Activated CD4-positive, alpha-beta T cell treated with anti-CD3 and anti-CD28 coated beads, Interleukin-2, amount 10 ng/mL, durations not matched to agents 7 days and 5 days (primary cell): ENCODE data around the gene CCDC9B. TPM values are rescaled to one million over a fixed set of nuclear protein-coding genes. Genes with fewer than 3 reads are reported as not detected.

Source experiments
- CTCF ChIA-PET: fragments of 350-600 bp; sonication (Branson Sonifier 250); formaldehyde crosslinking; loops from one replicate; lab custom pipeline; 2021; ENCODE audit warnings: antibody characterized with exemption; lab: Charles Lee
- POLR2A ChIA-PET: fragments of 350-600 bp; sonication (Branson Sonifier 250); formaldehyde crosslinking; loops from one replicate; lab custom pipeline; 2021; ENCODE audit warnings: antibody characterized with exemption; lab: Charles Lee
- DNase-seq: peaks from one replicate; pipeline ENCODE4 v3.0.0-alpha.2; 2020
- H3K27ac Mint-ChIP-seq: one replicate; pipeline ENCODE4 v1.8.0; 2021; ENCODE audit warnings: mild to moderate bottlenecking, moderate library complexity, mixed read lengths
- H3K27me3 Mint-ChIP-seq: one replicate; pipeline ENCODE4 v1.8.0; 2021; ENCODE audit warnings: mixed read lengths
- H3K36me3 Mint-ChIP-seq: one replicate; pipeline ENCODE4 v1.8.0; 2021; ENCODE audit warnings: low read depth, mixed read lengths
- H3K4me1 Mint-ChIP-seq: one replicate; pipeline ENCODE4 v1.8.0; 2021; ENCODE audit warnings: mixed read lengths
- H3K4me3 Mint-ChIP-seq: one replicate; pipeline ENCODE4 v1.8.0; 2021; ENCODE audit warnings: mild to moderate bottlenecking, moderate library complexity, mixed read lengths
- H3K9me3 Mint-ChIP-seq: one replicate; pipeline ENCODE4 v1.8.0; 2021; ENCODE audit warnings: mixed read lengths
- total RNA-seq, 2 experiments: library from RNA; stranded (reverse); gene quantifications; one replicate each; pipeline ENCODE4 v1.2.3, GENCODE V29; 2021

The CCDC9B gene
- total RNA-seq, 2 experiments from 2014 or later: 0.81 to 1.0 TPM

DNA sequence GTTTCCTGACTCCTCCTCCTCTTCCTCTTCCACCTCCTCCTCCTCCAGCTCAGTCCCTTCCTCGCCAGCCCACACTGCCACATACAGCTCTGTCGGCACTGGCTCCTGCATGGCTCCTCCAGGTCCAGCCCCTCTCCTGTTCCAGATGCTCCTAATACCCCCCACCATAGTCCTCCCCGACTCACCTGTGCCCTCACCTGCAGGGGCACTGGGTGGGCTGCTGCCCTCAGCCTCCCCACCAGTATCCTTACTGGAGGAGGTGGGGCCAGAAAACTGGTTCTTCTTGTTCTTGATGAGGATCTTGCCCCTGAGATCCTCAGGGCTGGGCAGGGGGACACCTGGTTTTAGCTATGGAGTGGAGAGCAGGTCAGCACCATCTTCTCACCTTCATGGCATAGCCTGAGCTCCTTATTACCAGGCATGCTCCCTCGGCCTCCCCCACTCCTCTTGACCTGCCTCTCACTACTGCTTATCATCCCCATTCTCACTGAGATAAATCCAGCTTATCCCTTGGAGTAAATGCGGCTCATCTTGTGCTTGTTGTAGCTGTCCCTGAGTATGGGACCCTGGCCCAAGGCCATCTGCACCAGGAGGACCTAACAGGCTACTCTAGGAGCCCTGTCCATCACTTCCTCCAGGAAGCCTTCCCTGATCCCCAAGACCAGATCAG, 44.0 kb downstream of the CCDC9B start:
- Mint-ChIP-seq H3K27me3 (no peaks in the 10 kb centered on the region), H3K27ac (no peak overlapping the region), H3K9me3 (peaks cover 4% of the 10 kb centered on the region), H3K4me1 (peaks cover 2% of the 10 kb centered on the region), H3K36me3 (peaks cover 32% of the 10 kb centered on the region), H3K4me3 (no peak overlapping the region)
- ChIA-PET POLR2A (no interaction called here), CTCF (interaction anchor here (0.6 to 2.8 kb wide), 3 partner anchors 10 to 41 kb away, joined by 3 to 8 read pairs (median 6); no protein-coding TSS in a partner anchor)
- no peak for DNase-seq

DNA sequence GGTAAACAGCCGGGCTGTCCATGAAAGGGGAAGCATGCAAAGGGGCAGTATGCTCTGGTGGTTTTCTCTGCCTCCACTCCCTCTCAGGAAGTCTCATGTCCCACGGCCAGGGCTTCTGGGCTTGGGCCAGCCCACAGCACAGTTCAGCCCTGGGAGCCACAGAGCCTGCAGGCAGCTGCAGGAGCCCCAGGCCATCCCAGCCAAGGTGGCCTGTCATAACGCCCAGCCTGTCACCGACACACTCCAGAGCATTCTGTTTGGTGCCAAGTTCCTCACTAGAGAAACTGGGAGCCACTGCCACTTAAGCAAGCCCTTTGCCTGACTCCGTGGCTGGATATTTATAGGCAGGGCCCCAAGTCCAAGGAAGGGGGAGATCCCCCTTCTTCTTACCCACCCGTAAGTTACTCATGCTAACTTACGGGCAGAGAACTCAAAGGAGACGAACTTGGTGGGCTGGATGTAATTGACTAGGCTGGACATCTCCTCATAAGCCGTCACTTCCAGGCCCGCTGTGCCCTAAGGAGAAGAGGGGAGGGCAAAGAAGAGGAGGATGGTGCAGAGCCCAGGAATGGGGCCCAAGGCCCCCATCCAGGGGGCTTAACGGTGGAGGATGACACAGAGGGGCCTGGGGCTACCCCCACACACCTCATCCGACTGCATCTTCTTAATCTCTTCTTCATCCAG, 44.7 kb downstream of the CCDC9B start:
- peaks cover 2% of the 10 kb centered on the region for H3K4me1 Mint-ChIP-seq
- peaks cover 26% of the 10 kb centered on the region for H3K36me3 Mint-ChIP-seq
- no peak overlapping the region for H3K4me3 Mint-ChIP-seq
- H3K27me3 Mint-ChIP-seq: no peaks in the 10 kb centered on the region
- peaks cover 4% of the 10 kb centered on the region for H3K9me3 Mint-ChIP-seq
- no peak for DNase-seq
- H3K27ac Mint-ChIP-seq: no peak overlapping the region
- ChIA-PET CTCF (interaction anchor here (0.6 to 2.8 kb wide), 4 partner anchors 11 to 42 kb away, joined by 3 to 8 read pairs (median 6); no protein-coding TSS in a partner anchor), POLR2A (no interaction called here)

DNA sequence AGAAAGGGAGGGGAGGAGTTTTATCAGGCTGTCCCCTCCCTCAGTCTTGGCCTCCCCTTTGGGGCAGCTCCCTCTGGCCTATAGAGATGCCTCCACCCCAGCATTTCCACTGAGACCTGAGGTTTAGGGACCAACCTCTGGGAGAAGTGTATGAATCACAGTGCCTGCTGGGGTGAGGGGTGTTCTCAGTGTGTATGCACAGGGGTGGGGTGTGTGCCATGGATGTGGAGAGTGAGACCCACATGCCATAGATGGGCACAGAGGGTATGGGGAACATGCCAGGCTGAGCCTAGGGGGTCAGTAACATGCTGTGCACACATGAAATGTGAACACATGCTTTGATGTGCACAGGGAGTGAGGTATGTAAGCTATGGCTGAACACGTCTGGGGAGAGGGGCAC, 45.4 kb downstream of the CCDC9B start:
- Mint-ChIP-seq H3K27me3 (no peaks in the 10 kb centered on the region), H3K4me1 (no peaks in the 10 kb centered on the region), H3K36me3 (peaks cover 19% of the 10 kb centered on the region), H3K9me3 (peaks cover 4% of the 10 kb centered on the region), H3K27ac (no peak overlapping the region), H3K4me3 (no peak overlapping the region)
- DNase-seq: no peak
- CTCF ChIA-PET: interaction anchor here (0.6 to 2.8 kb wide), 5 partner anchors 12 to 73 kb away, joined by 3 to 8 read pairs (median 5); no protein-coding TSS in a partner anchor
- POLR2A ChIA-PET: no interaction called here

DNA sequence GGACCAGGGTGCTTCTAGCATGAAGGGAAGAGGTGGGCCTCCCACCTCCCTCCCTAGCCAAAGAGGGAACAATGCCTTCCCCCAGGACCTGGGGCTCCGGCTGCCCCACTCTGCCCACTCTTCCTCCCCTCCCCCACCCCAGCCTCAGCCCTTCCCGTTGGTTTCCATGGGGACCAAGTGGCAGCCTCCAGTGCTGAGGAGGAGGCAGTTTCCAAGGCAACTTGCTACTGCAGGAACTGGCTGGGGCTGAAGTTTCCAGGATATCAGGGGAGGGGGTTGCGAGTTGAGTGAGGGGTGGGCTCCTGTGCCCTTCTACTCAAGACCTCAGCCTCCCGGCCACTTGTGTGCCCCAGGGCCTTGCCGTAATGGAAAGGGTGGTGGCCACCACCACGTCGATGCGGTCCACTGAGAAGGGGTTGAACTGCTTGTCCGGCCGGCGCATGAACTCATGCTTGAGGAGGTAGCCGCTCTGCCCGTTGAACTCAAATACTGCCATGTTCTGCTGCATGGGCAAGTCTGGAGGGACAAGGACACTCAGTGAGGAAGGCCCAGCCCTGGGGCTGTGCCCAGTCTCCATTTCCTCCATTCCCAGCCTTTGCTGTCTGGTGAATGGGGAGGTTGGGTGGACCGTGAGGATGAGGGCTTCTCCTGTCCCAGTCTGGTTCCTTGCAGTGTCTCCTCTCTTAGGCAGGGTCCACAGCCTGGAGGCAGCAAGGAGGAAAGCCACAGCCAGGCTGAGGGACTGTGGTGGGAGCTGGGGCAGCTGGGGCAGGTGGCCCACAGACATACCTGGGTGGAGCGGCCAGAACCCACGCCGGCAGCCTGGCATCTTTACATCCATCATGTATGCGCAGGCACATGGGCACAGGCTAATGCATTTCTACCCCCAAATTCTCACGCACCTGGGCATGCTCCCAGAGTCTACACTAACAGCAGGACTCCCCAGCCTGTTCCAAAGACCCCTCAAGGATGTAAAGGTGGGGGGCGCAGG, 46.5 kb downstream of the CCDC9B start:
- Mint-ChIP-seq H3K9me3 (no peaks in the 10 kb centered on the region), H3K4me3 (no peak overlapping the region), H3K27ac (no peak overlapping the region), H3K27me3 (no peaks in the 10 kb centered on the region), H3K4me1 (no peaks in the 10 kb centered on the region), H3K36me3 (peaks cover 14% of the 10 kb centered on the region)
- DNase-seq: no peak
- CTCF ChIA-PET: interaction anchor here (0.8 to 2.8 kb wide), 3 partner anchors 13 to 43 kb away, joined by 4 to 8 read pairs (median 4); partner anchors contain the start of gene PLCB2
- POLR2A ChIA-PET: interaction anchor here (0.9 kb wide), 1 partner anchor 13 kb away, joined by 3 read pairs; no protein-coding TSS in a partner anchor

DNA sequence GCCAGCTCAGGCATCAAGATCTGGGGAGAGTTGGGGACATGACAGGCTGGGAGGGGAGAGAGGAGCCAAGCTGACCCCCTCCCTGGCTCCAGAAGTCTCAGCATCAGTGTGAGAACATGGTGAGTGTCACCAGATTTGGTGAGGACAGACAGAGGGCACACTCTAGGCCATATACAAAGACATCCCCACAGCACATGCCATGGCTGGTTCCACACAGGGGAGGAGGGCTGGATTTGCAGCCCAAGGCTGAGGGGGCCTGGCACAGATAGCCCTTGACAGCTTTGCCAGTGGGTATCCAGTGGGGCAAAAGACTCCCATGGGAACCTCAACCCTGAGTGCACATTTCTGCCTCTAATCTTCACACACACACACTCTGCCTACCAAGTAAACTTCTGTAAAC, 47.7 kb downstream of the CCDC9B start:
- no peaks in the 10 kb centered on the region for H3K9me3 Mint-ChIP-seq
- CTCF ChIA-PET: interaction anchor here (0.8 to 0.9 kb wide), 2 partner anchors 10 to 14 kb away, joined by 3 to 4 read pairs; partner anchors contain the start of gene PLCB2
- no peaks in the 10 kb centered on the region for H3K4me1 Mint-ChIP-seq
- POLR2A ChIA-PET: no interaction called here
- DNase-seq: no peak
- H3K4me3 Mint-ChIP-seq: no peak overlapping the region
- peak overlapping the region; percentile 36 for H3K27ac Mint-ChIP-seq
- H3K36me3 Mint-ChIP-seq: peaks cover 13% of the 10 kb centered on the region
- no peaks in the 10 kb centered on the region for H3K27me3 Mint-ChIP-seq

DNA sequence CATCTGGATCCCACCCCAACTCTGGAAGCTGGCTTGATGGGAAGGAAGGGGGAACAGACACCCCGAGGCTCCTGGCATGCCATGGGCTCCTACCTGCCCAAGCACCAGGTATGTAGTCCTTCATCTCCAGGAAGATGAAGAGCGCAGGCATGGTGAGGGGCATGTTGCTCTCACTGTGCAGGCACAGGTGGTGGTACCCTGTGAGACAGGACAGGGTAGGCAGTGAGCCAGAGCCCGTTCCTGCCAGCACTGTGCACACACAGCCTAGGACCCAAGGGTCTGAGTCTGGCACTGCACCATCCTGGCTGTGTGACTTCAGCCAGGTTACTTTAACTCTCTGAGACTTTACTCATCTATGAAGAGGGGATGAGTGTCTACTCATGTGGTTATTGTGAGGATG, 48.5 kb downstream of the CCDC9B start:
- POLR2A ChIA-PET: no interaction called here

DNA sequence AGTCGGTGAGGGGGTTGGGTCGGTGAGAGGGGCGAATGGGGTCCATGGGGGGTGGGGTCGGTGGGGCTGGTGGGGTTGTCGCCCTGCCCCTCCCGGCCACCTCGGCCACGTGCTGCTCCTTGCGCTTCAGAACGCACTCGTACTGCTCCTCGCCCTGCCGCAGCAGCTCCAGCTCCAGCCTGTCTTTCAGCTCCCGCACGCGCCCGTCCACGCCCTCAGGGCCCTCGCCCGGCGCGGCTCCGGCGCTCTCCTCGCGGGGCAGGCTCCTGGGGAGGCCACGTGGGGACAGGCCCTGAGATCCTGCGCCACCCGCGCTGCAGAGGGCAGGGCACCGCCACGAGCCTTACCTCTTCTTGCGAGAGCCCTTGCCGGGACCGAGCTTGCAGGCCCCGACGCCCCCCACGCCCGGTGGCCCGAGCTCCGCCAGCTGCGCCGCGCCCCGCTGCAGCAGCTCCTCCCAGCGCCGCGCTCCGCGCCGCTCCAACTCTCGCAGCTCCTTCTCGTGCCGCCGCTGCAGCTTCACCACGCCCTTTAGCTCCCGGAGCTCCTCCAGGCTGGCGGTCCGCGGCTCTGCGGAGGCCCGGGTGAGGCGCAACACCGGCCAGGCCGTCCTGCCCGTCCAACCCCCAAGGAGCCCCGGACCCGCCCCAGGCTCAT, 49.7 kb downstream of the CCDC9B start:
- Mint-ChIP-seq H3K4me1 (no peaks in the 10 kb centered on the region), H3K9me3 (no peaks in the 10 kb centered on the region), H3K27me3 (no peaks in the 10 kb centered on the region), H3K36me3 (peaks cover 10% of the 10 kb centered on the region), H3K4me3 (no peak overlapping the region), H3K27ac (no peak overlapping the region)
- ChIA-PET POLR2A (no interaction called here), CTCF (interaction anchor here (0.8 to 1.7 kb wide), 5 partner anchors 12 to 131 kb away, joined by 3 to 8 read pairs (median 3); no protein-coding TSS in a partner anchor)
- no peak for DNase-seq

More for the DNA sequence above, 48.5 kb downstream of the CCDC9B start:
- H3K36me3 Mint-ChIP-seq: peaks cover 10% of the 10 kb centered on the region
- H3K4me3 Mint-ChIP-seq: no peak overlapping the region
- no peaks in the 10 kb centered on the region for H3K27me3 Mint-ChIP-seq
- H3K4me1 Mint-ChIP-seq: no peaks in the 10 kb centered on the region
- no peak overlapping the region for H3K27ac Mint-ChIP-seq
- CTCF ChIA-PET: no interaction called here
- no peak for DNase-seq
- no peaks in the 10 kb centered on the region for H3K9me3 Mint-ChIP-seq

DNA sequence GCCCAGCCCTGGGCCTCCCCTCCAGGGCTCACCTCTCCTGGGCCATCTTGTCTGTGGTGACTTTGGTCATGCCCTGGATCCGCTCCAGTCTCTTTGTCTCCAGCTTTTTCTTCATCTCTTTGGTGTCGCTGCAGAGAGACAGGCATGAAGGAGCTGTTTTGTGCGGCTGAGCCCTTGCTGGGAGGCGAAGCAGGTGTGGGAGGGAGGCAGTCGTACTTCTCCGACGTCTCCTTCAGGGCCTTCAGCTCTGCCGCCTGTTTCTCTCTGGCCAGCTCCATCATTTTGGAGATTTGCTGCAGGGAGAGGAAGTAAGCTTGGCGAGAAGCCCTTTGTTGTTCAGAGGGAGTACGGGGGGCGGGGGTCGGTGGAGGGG, 50.2 kb downstream of the CCDC9B start:
- H3K27me3 Mint-ChIP-seq: no peaks in the 10 kb centered on the region
- H3K27ac Mint-ChIP-seq: no peak overlapping the region
- ChIA-PET POLR2A (no interaction called here), CTCF (interaction anchor here (0.8 to 1.7 kb wide), 4 partner anchors 11 to 131 kb away, joined by 3 to 8 read pairs (median 5); no protein-coding TSS in a partner anchor)
- no peak for DNase-seq
- H3K9me3 Mint-ChIP-seq: no peaks in the 10 kb centered on the region
- no peaks in the 10 kb centered on the region for H3K4me1 Mint-ChIP-seq
- peaks cover 10% of the 10 kb centered on the region for H3K36me3 Mint-ChIP-seq
- no peak overlapping the region for H3K4me3 Mint-ChIP-seq

DNA sequence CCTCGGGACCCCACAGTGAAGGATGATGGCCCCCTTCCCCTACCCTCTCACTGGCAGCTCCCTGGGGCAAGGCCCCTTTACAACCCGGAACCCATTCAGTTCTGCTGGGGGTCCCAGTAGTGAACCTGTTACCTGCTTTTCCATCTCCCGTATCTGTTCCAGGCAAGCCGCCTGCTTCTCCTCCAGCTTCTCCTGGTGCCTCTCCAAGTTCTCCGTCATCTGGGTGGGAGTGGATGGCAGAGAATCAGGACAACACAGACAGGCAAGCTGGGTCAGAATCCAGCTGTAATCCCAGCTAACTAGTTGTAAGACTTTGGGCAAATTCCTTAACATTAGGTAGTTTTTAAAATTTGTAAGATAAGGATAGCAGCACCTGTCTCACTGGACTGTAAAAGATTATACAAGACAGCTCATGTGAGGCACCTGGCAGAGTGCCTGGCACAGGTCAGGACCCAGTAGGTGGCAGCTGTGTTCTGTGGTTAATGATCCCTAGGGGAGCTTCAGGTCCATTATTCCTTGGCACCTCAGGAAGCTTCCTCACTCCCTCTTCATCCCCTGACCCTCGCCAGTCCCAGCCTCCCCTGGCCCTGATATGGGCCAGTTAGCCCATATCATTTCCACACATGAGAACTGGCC, 51.5 kb downstream of the CCDC9B start:
- Mint-ChIP-seq H3K27me3 (peaks cover 1% of the 10 kb centered on the region), H3K4me1 (no peaks in the 10 kb centered on the region)
- POLR2A ChIA-PET: no interaction called here

DNA sequence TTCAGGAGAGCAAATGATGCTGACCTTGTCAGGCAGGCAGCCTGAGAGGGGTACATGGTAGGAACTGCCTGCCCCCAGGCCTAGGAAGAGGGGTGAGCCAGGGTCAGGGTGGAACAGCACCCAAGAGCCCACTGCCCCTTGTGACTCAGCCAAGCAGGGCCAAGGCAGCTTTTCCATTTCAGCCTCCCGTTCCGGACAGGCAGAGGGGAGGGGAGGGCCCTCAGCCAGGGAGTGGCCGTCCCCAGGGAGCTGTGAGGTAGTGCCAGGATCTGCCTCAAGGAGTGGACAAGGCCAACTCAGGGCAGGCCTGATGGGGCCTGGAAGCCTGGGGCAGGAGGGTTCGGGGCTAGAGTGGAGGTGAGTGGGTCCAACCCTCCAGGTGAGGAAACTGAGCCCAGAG, 52.8 kb downstream of the CCDC9B start:
- Mint-ChIP-seq H3K27me3 (peaks cover 12% of the 10 kb centered on the region), H3K4me3 (no peak overlapping the region)
- POLR2A ChIA-PET: no interaction called here

More for the DNA sequence above, 51.5 kb downstream of the CCDC9B start:
- Mint-ChIP-seq H3K4me3 (no peak overlapping the region), H3K36me3 (peaks cover 10% of the 10 kb centered on the region), H3K9me3 (no peaks in the 10 kb centered on the region), H3K27ac (no peak overlapping the region)
- no peak for DNase-seq
- CTCF ChIA-PET: interaction anchor here (0.9 to 3.2 kb wide), 6 partner anchors 10 to 32 kb away, joined by 3 to 13 read pairs (median 6); partner anchors contain the start of gene PLCB2

DNA sequence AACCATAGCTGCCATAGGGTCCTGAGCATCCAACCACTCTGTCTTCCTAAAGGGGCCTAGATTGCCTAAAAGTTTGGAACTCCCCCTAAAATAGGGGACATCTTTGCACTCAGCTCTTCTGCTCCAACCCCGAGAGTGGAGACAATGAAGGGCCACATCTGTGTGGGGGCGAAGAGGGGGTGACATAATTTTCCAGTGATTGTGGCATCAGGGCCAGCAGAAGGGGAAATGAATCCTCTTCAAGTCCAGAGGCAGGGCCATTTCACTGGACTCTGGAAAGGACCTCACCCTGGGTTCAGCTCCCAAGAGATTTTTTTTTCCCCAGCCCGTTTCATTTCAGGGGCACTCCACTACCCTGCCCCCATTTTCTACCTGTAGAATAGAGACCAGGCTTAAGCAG, 53.2 kb downstream of the CCDC9B start:
- POLR2A ChIA-PET: no interaction called here

More for the DNA sequence above, 52.8 kb downstream of the CCDC9B start:
- Mint-ChIP-seq H3K9me3 (no peaks in the 10 kb centered on the region), H3K4me1 (no peaks in the 10 kb centered on the region), H3K27ac (no peak overlapping the region), H3K36me3 (peaks cover 8% of the 10 kb centered on the region)
- CTCF ChIA-PET: interaction anchor here (2.0 to 3.2 kb wide), 3 partner anchors 9 to 20 kb away, joined by 9 to 13 read pairs (median 12); partner anchors contain the start of gene PLCB2
- no peak for DNase-seq

More for the DNA sequence above, 53.2 kb downstream of the CCDC9B start:
- no peaks in the 10 kb centered on the region for H3K4me1 Mint-ChIP-seq
- H3K4me3 Mint-ChIP-seq: no peak overlapping the region
- DNase-seq: no peak
- peaks cover 8% of the 10 kb centered on the region for H3K36me3 Mint-ChIP-seq
- H3K27ac Mint-ChIP-seq: no peak overlapping the region
- peaks cover 14% of the 10 kb centered on the region for H3K27me3 Mint-ChIP-seq
- CTCF ChIA-PET: interaction anchor here (0.8 to 3.2 kb wide), 3 partner anchors 13 to 70 kb away, joined by 3 to 12 read pairs (median 9); partner anchors contain the start of gene PLCB2
- H3K9me3 Mint-ChIP-seq: no peaks in the 10 kb centered on the region
